DMS53 treated with DMSO at 0.1 percent for 48 hours (cell line): ENCODE results near the gene ZNRF1.

Experiments
- DNase-seq: peaks from one replicate; lab custom pipeline; 2025; ENCODE audit not compliant: unreplicated experiment; lab: John Stamatoyannopoulos, UW

ZNRF1 gene

DNA sequence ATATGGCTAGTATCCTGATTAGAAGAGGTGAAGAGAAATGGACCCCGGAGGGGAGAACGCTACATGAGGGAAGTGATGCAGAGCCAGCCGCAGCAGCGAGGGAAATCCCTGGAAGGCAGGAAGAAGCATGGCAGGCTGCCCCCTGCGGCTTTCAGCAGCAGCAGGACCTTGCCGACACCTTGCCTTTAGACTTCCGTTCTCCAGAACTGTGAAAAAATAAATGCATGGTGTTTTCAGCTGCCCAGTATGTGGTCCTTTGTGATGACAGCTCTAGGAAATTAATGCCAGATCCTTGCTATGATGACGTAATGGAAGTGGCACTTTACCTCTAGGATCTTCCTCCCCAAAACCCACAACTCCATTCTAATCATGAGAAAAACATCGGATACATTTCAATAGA lies 139.8 kb downstream of the ZNRF1 start:
- no peak for DNase-seq

GRCh38 chr16:75139498-75139897 lies 140.7 kb downstream of the ZNRF1 start:
- DNase-seq: peak; percentile 46

DNA sequence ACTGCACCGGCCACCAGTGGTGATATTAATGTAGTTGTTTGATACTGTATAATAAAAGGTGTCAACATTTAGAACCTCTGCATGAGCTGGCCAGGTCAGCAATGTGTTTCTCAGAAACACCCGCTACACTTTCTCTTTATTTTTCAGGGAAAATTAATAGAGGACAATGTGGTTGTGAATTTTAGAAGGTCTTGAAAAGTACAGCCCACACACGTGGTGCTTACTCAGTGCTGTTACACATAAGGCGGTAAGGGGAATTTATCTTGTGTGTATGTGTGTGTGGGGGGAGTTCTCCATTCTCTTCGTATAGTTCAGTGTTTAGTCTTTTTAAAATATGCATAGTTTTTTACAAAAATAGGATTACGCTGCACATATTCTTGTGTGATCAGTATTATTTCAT lies 145.1 kb downstream of the ZNRF1 start:
- DNase-seq: no peak

GRCh38 chr16:75147968-75148310 lies 149.1 kb downstream of the ZNRF1 start:
- no peak for DNase-seq

GRCh38 chr16:75148311-75149195 lies 149.7 kb downstream of the ZNRF1 start, which contains the start of gene ZFP1:
TSS of gene ZFP1 (plus strand) at chr16:75148524. CDS start at chr16:75152952, 4,428 bp downstream.
- peak; percentile 69 for DNase-seq

DNA sequence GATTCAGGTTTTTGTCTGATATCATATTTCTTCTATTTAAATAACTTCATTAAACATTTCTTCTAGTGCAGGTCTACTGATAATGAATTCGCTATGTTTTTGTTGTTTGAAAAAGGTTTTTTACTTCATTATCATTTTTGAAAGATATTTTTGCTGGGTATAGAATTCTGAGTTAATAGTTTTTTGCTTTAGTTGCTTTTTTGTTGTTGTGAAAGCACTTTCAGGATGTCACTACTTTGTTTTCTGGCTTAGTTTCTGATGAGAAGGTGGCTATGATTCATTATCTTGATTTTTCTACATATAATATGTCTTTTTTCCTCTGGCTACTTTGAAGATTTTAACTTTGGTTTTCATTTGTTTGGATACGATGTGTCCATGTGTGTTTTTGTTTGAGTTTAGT lies 153.0 kb downstream of the ZNRF1 start:
- no peak for DNase-seq

DNA sequence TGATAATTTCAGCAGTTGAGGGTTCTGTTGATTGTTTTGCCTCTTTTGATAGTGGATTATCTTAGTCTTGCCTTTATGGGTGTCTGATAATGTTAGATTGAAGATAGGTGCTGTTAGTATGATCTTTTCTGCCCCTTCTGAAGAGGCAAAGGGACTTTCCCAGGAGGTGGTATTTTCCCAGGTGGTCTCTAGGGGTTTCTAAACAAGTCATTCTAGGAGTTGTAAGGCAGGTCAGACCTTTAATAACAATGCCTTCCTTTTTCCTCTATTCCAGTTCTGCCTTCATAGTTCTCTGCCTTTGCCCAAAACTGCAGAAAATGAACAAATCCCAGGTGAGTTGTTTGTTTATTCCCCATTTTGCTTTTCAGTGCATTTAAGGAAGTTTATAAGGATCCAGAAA lies 153.8 kb downstream of the ZNRF1 start:
- DNase-seq: no peak

GRCh38 chr16:75160386-75160785 lies 161.6 kb downstream of the ZNRF1 start:
- DNase-seq: no peak
